NT2/D1 (cell line): ENCODE results near the gene ATE1.

Experiments
- SUZ12 ChIP-seq: IDR thresholded peaks from 2 replicates; pipeline ENCODE4 v1.6.1; 2011; ENCODE audit not compliant: insufficient read length, insufficient read depth; ENCODE audit errors: extremely low read depth
- YY1 ChIP-seq: IDR thresholded peaks from 2 replicates; pipeline ENCODE4 v1.6.1; 2011; ENCODE audit not compliant: insufficient read length, insufficient read depth

GRCh38 chr10:121772884-121773283 lies 154.9 kb downstream of the ATE1 start:
- TF ChIP-seq SUZ12, result no peak
- no peak for TF ChIP-seq YY1
